Fibroblast of skin of left biceps (primary cell): ENCODE measurements around the gene NDUFV3.
A peak's percentile ranks its signal among the peaks of the same experiment; 100 is the strongest.
"Not testable (repeated sequence)": the region's sequence is repeated elsewhere in the genome, so short reads cannot be mapped to it uniquely, and the experiment has no call there.

Source experiments
- DNase-seq, 2 experiments: peaks; one replicate each; pipeline ENCODE4 v3.0.0-alpha.2; 2013; ENCODE audit warnings: low read depth in 2 of 2

The NDUFV3 gene

GRCh38 chr21:42892582-42892930 lies 553 bp upstream of the NDUFV3 start:
- DNase-seq: no peak

- no peak for DNase-seq
Measured at GRCh38 chr21:42900446-42900845, 7.3 kb downstream of the NDUFV3 start.

GRCh38 chr21:42903817-42904216 lies 10.7 kb downstream of the NDUFV3 start:
- DNase-seq: no peak

GRCh38 chr21:42905195-42905594 lies 12.1 kb downstream of the NDUFV3 start:
- no peak for DNase-seq

- DNase-seq: no peak
Measured at GRCh38 chr21:42906233-42906632, 13.1 kb downstream of the NDUFV3 start.

GRCh38 chr21:42908484-42908883 lies 15.4 kb downstream of the NDUFV3 start:
- DNase-seq: not testable (repeated sequence)

GRCh38 chr21:42911920-42912319 lies 18.8 kb downstream of the NDUFV3 start:
- not testable (repeated sequence) for DNase-seq

- DNase-seq: no peak
Measured at GRCh38 chr21:42913476-42913875, 20.4 kb downstream of the NDUFV3 start.

GRCh38 chr21:42918291-42918690 lies 25.2 kb downstream of the NDUFV3 start:
- no peak for DNase-seq

GRCh38 chr21:42921927-42922326 lies 28.8 kb downstream of the NDUFV3 start:
- DNase-seq: no peak

- no peak for DNase-seq
Measured at GRCh38 chr21:42922918-42923317, 29.8 kb downstream of the NDUFV3 start.

- peak; percentile 73 to 74 for DNase-seq
Measured at GRCh38 chr21:42923553-42924432, 30.7 kb downstream of the NDUFV3 start.

- DNase-seq: no peak
Measured at GRCh38 chr21:42924433-42924751, 31.3 kb downstream of the NDUFV3 start.

- no peak for DNase-seq
Measured at GRCh38 chr21:42925114-42925926, 32.2 kb downstream of the NDUFV3 start, which contains the start of gene ERVH48-1. Gene ERVH48-1 (minus strand): TSS chr21:42925630. CDS start chr21:42919006, 6,624 bp downstream.

- DNase-seq: not testable (repeated sequence)
Measured at GRCh38 chr21:42927474-42928200, 34.5 kb downstream of the NDUFV3 start.

GRCh38 chr21:42929969-42930368 lies 36.9 kb downstream of the NDUFV3 start:
- no peak for DNase-seq

GRCh38 chr21:42931560-42932235 lies 38.6 kb downstream of the NDUFV3 start:
- no peak for DNase-seq

- not testable (repeated sequence) for DNase-seq
Measured at GRCh38 chr21:42932378-42933136, 39.4 kb downstream of the NDUFV3 start.

GRCh38 chr21:42933137-42933970 lies 40.2 kb downstream of the NDUFV3 start:
- not testable (repeated sequence) for DNase-seq

- DNase-seq: not testable (repeated sequence)
Measured at GRCh38 chr21:42933973-42934372, 40.9 kb downstream of the NDUFV3 start.
